DMS153 treated with DMSO at 0.1 percent for 48 hours (cell line): Measurements from ENCODE around the gene NRP1.

Source experiments
- DNase-seq: peaks from one replicate; lab custom pipeline; 2025; ENCODE audit not compliant: unreplicated experiment; lab: John Stamatoyannopoulos, UW

Gene NRP1

GRCh38 chr10:33133557-33133956 lies 200.9 kb downstream of the NRP1 start:
- no peak for DNase-seq

- DNase-seq = no peak
These were observed 201.8 kb downstream of the NRP1 start for GRCh38 chr10:33132626-33133025.

- DNase-seq = no peak
These were observed 204.5 kb downstream of the NRP1 start for GRCh38 chr10:33129996-33130386.

GRCh38 chr10:33129141-33129995 lies 205.1 kb downstream of the NRP1 start:
- no peak for DNase-seq

GRCh38 chr10:33127622-33128021 lies 206.8 kb downstream of the NRP1 start:
- DNase-seq = no peak
